HG02981 (cell line): ENCODE results near the gene MIPOL1.
"Not testable (repeated sequence)": the region's sequence is repeated elsewhere in the genome, so short reads cannot be mapped to it uniquely, and the experiment has no call there.

Experiments used
- ATAC-seq: cut with Tn5 transposase; IDR thresholded peaks from one replicate; pipeline ENCODE4 v1.9.1; 2021; ENCODE audit warnings: mild to moderate bottlenecking, moderate library complexity; ENCODE audit not compliant: unreplicated experiment

MIPOL1 gene

GRCh38 chr14:37197421-37198272 is at the start of gene MIPOL1:
MIPOL1 (plus strand) TSS chr14:37197937; CDS start chr14:37247889, 49,952 bp downstream.
- ATAC-seq: no peak

- ATAC-seq: no peak
These were observed 47.3 kb upstream of the MIPOL1 start for GRCh38 chr14:37150414-37150813.

GRCh38 chr14:37153005-37153404 is 44.7 kb upstream of the MIPOL1 start:
- ATAC-seq: no peak

GRCh38 chr14:37153483-37153882 is 44.3 kb upstream of the MIPOL1 start:
- no peak for ATAC-seq

- no peak for ATAC-seq
These were observed 39.8 kb upstream of the MIPOL1 start for GRCh38 chr14:37157987-37158386.

GRCh38 chr14:37162307-37162706 is 35.4 kb upstream of the MIPOL1 start:
- ATAC-seq: not testable (repeated sequence)

- ATAC-seq: no peak
These were observed 31.9 kb upstream of the MIPOL1 start for GRCh38 chr14:37165794-37166193.

GRCh38 chr14:37167151-37168047 is 30.3 kb upstream of the MIPOL1 start:
- ATAC-seq: no peak

GRCh38 chr14:37168721-37169120 is 29.0 kb upstream of the MIPOL1 start:
- ATAC-seq: no peak

- ATAC-seq: no peak
These were observed 27.5 kb upstream of the MIPOL1 start for GRCh38 chr14:37170237-37170636.

- ATAC-seq: no peak
These were observed 26.7 kb upstream of the MIPOL1 start for GRCh38 chr14:37170993-37171392.

GRCh38 chr14:37171678-37172023 is 26.1 kb upstream of the MIPOL1 start:
- no peak for ATAC-seq

GRCh38 chr14:37172024-37172869 is 25.5 kb upstream of the MIPOL1 start, which contains the start of gene SLC25A21:
SLC25A21 (minus strand) TSS chr14:37172606.
- no peak for ATAC-seq

- no peak for ATAC-seq
These were observed 24.7 kb upstream of the MIPOL1 start for GRCh38 chr14:37172936-37173614.

- ATAC-seq: no peak
These were observed 17.7 kb upstream of the MIPOL1 start for GRCh38 chr14:37179896-37180502.

- not testable (repeated sequence) for ATAC-seq
These were observed 16.9 kb upstream of the MIPOL1 start for GRCh38 chr14:37180886-37181285.

- no peak for ATAC-seq
These were observed 16.3 kb upstream of the MIPOL1 start for GRCh38 chr14:37181441-37181840.

- ATAC-seq: not testable (repeated sequence)
These were observed 13.2 kb upstream of the MIPOL1 start for GRCh38 chr14:37184520-37184919.

- ATAC-seq: no peak
These were observed 12.1 kb upstream of the MIPOL1 start for GRCh38 chr14:37185670-37186069.

GRCh38 chr14:37186865-37187264 is 10.9 kb upstream of the MIPOL1 start:
- ATAC-seq: no peak
